NK-92 treated with Interleukin-12 subunit alpha and Interleukin-12 subunit beta, amount 100 ng/mL, for 24 hours (cell line): ENCODE results near the gene TNNI2.

Source experiments
- DNase-seq: peaks from one replicate; lab custom pipeline; 2025; lab: John Stamatoyannopoulos, UW

Gene TNNI2

DNA sequence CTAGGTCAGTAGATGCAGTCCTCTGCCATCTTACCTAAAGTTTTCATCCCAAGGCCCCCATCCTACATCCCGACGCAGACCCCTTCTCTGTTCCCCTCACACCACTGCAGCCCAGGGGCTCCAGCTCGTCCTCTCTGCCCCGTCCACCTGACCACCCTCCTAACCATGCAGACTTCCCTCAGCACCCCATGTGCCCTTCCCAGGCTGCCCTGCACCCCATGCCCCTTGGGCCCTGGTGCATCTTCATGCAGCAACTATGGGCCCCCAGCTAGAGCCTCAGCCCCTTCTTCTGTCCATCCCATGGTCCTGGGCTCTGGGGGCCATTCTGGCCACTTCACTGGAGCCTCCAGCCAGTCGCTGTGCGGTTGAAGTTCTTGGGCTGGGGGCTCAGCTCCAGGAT lies 50.0 kb downstream of the TNNI2 start:
- no peak for DNase-seq

DNA sequence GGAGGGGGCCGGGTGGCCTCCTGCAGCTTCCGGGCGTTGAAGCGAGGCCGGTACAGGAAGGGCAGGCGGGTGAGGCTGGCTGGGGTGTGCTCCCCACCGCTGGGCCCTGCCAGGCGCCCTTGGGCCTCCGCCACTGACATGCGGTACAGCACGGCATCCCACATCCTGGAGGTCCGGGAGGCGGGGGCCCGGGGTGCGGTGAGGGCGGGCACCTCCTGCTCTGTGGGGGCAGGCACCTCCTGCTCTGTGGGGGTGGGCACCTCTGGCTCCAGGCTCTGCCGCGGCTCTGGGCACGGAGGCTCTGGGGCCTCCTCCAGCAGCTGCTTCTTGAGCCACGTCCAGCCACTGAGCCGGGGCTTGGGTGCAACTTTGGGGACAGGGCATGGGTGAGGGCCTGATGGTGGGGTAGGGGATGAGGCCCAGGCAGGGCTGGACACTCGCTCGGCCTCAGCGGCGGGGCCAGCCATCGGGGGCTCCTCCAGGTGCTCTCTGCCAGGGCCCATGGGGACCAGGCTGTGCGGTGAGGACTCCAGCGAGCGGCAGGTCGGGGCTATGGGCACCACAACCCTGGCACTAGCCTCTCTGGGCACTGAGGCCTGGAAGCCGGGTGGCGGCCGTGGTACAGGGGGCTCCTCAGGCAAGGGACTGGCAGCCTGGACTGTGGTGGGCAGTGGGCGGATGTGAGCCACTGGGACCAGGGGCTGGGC lies 50.6 kb downstream of the TNNI2 start:
- DNase-seq: no peak

DNA sequence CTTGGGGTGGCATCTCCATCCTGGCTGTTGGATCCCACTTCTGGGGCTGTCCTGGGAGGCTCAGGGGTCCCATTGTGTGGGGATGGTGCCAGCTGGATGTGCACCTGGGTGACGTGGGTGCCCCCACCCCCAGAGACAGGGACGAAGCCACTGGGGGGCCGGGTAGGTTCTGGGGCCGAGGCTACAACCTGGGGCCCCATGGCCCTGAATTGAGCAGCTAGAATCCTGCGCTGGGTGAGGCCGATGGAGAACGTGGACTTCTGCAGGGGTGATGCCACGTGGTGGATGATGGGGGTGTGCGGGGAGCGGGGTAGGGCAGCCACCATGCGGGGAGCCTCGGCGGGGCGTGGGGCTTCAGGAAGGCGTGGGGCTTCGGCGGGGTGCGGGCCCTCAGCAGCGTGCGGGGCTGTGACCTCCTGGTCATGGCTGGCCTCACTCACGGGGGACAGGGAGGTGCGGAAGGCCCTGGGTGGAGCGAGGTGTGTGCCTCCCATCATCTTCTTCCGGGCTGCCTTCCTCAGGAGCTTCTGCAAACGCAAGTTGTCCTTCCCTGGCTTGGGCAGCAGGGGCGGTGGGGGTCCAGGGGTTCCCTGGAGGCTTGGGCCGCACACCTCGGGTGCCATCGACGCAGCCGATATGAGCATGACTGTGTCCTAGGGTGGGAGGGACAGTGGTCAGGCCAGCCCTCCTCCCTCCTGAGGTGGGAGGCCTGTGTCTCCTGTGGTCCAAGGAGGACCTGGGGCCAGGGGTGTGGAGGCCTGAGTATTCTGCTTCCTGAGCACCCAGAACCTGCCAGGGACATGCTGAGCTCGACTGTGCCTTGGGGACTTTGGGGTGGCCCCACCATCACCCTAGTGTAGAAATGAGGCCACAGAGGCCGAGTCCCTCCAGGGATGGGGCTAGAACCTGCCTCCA lies 51.4 kb downstream of the TNNI2 start:
- DNase-seq: no peak
